GM23248 (cell line): ENCODE results near the gene ZBED1.

Experiments
- EZH2 ChIP-seq: fragments of 200-600 bp; sonication (generic); IDR thresholded peaks from 2 replicates; pipeline ENCODE4 v1.6.1; 2018; ENCODE audit warnings: antibody characterized with exemption, mild to moderate bottlenecking; ENCODE audit not compliant: insufficient read depth, poor library complexity, severe bottlenecking
- EZH2phosphoT487 ChIP-seq: fragments of 200-600 bp; sonication (generic); IDR thresholded peaks from 2 replicates; pipeline ENCODE4 v1.6.1; 2018; ENCODE audit warnings: antibody characterized with exemption, moderate library complexity, mild to moderate bottlenecking, low read depth; ENCODE audit not compliant: insufficient read depth

GRCh38 chrX:2474963-2475726 is 25.6 kb downstream of the ZBED1 start:
- TF ChIP-seq EZH2 (no peak), EZH2phosphoT487 (no peak)
